ENCODE measurements around the gene PLEKHA4.

The PLEKHA4 gene

GRCh38 chr19:48879025-48879637 lies 10.7 kb upstream of the PLEKHA4 start:
- Histone ChIP-seq H3K79me1 (replicated peaks; ENCODE audit: low read length, poor library complexity, severe bottlenecking) (peaks cover 13% of the 10 kb centered on the region), H3K9ac (ENCODE audit: low read length) (no peak overlapping the region), H3K4me1 (ENCODE audit: control insufficient read depth, insufficient read depth, low read depth, low read length) (peaks cover 16% of the 10 kb centered on the region), H3K27ac (ENCODE audit: low read length, poor library complexity, severe bottlenecking) (no peak overlapping the region), H2AK5ac (ENCODE audit: low read length, severe bottlenecking) (no peak overlapping the region), H3K23ac (ENCODE audit: low read length in 2 of 2) (no peak overlapping the region), H3K9me3 (ENCODE audit: control insufficient read depth, low read length) (no peaks in the 10 kb centered on the region), H3K4ac (ENCODE audit: low read depth in 1 of 2, low read length in 2 of 2) (no peak overlapping the region), H4K91ac (ENCODE audit: low read length) (no peak overlapping the region), H3K18ac (ENCODE audit: low read depth in 1 of 2, low read length in 2 of 2) (no peak overlapping the region), H3K36me3 (ENCODE audit: control insufficient read depth in 1 of 2, insufficient read depth in 2 of 2, low read depth in 1 of 2, low read length in 2 of 2) (peaks cover 37 to 59% of the 10 kb centered on the region in 2 experiments), H3K4me2 (ENCODE audit: low read length, poor library complexity, severe bottlenecking) (no peak overlapping the region), H4K8ac (ENCODE audit: low read length) (no peak overlapping the region), H2BK12ac (ENCODE audit: low read length in 2 of 2) (no peak overlapping the region), H2AFZ (ENCODE audit: low read depth, low read length) (no peak overlapping the region), H3K4me3 (ENCODE audit: insufficient read depth in 1 of 2, low read depth in 1 of 2, low read length in 2 of 2) (no peak overlapping the region), H3K27me3 (ENCODE audit: control insufficient read depth in 1 of 2, insufficient read depth in 1 of 2, low read length in 2 of 2) (no peaks in the 10 kb centered on the region), H2BK15ac (ENCODE audit: low read depth, poor library complexity, severe bottlenecking) (no peak overlapping the region), H2BK120ac (ENCODE audit: low read depth, low read length) (no peak overlapping the region), H2BK5ac (ENCODE audit: low read depth, low read length, poor library complexity, severe bottlenecking) (no peak overlapping the region), H3K14ac (ENCODE audit: low read length in 2 of 2) (no peak overlapping the region)
- peak; percentile 56 for DNase-seq
- 98% methylated on average over 12 of the region's 13 CpGs for WGBS

GRCh38 chr19:48878196-48879024 lies 10.0 kb upstream of the PLEKHA4 start:
- H2BK120ac ChIP-seq (ENCODE audit: low read depth, low read length): no peak overlapping the region
- peak overlapping the region; percentile 14 for H3K9ac ChIP-seq (ENCODE audit: low read length)
- peaks cover 13% of the 10 kb centered on the region for H3K79me1 ChIP-seq (replicated peaks; ENCODE audit: low read length, poor library complexity, severe bottlenecking)
- no peak overlapping the region for H3K27ac ChIP-seq (ENCODE audit: low read length, poor library complexity, severe bottlenecking)
- peaks cover 23% of the 10 kb centered on the region for H3K4me1 ChIP-seq (ENCODE audit: control insufficient read depth, insufficient read depth, low read depth, low read length)
- no peak overlapping the region for H3K4ac ChIP-seq (ENCODE audit: low read depth in 1 of 2, low read length in 2 of 2)
- H3K14ac ChIP-seq (ENCODE audit: low read length in 2 of 2): no peak overlapping the region
- no peak overlapping the region for H2AFZ ChIP-seq (ENCODE audit: low read depth, low read length)
- no peak overlapping the region for H2AK5ac ChIP-seq (ENCODE audit: low read length, severe bottlenecking)
- no peaks in the 10 kb centered on the region for H3K9me3 ChIP-seq (ENCODE audit: control insufficient read depth, low read length)
- H2BK15ac ChIP-seq (ENCODE audit: low read depth, poor library complexity, severe bottlenecking): no peak overlapping the region
- H3K18ac ChIP-seq (ENCODE audit: low read depth in 1 of 2, low read length in 2 of 2): no peak overlapping the region
- H3K36me3 ChIP-seq (ENCODE audit: control insufficient read depth in 1 of 2, insufficient read depth in 2 of 2, low read depth in 1 of 2, low read length in 2 of 2): peaks cover 44 to 66% of the 10 kb centered on the region in 2 experiments
- WGBS: 82% methylated on average over 10 of the region's 11 CpGs
- peak; percentile 84 for DNase-seq
- H3K4me3 ChIP-seq (ENCODE audit: insufficient read depth in 1 of 2, low read depth in 1 of 2, low read length in 2 of 2): no peak overlapping the region
- no peak overlapping the region for H3K23ac ChIP-seq (ENCODE audit: low read length in 2 of 2)
- H2BK5ac ChIP-seq (ENCODE audit: low read depth, low read length, poor library complexity, severe bottlenecking): no peak overlapping the region
- no peak overlapping the region for H2BK12ac ChIP-seq (ENCODE audit: low read length in 2 of 2)
- no peak overlapping the region for H3K4me2 ChIP-seq (ENCODE audit: low read length, poor library complexity, severe bottlenecking)
- peak overlapping the region; percentile 41 for H4K8ac ChIP-seq (ENCODE audit: low read length)
- no peak overlapping the region for H4K91ac ChIP-seq (ENCODE audit: low read length)
- H3K27me3 ChIP-seq (ENCODE audit: control insufficient read depth in 1 of 2, insufficient read depth in 1 of 2, low read length in 2 of 2): no peaks in the 10 kb centered on the region

- no peak overlapping the region for H2BK120ac ChIP-seq (ENCODE audit: low read depth, low read length)
- no peak overlapping the region for H3K4ac ChIP-seq (ENCODE audit: low read depth in 1 of 2, low read length in 2 of 2)
- H3K4me1 ChIP-seq (ENCODE audit: control insufficient read depth, insufficient read depth, low read depth, low read length): peaks cover 26% of the 10 kb centered on the region
- no peaks in the 10 kb centered on the region for H3K27me3 ChIP-seq (ENCODE audit: control insufficient read depth in 1 of 2, insufficient read depth in 1 of 2, low read length in 2 of 2)
- no peak overlapping the region for H2BK12ac ChIP-seq (ENCODE audit: low read length in 2 of 2)
- H4K91ac ChIP-seq (ENCODE audit: low read length): no peak overlapping the region
- no peak overlapping the region for H2BK15ac ChIP-seq (ENCODE audit: low read depth, poor library complexity, severe bottlenecking)
- DNase-seq: peak; percentile 78
- no peak overlapping the region for H3K4me3 ChIP-seq (ENCODE audit: insufficient read depth in 1 of 2, low read depth in 1 of 2, low read length in 2 of 2)
- H2AK5ac ChIP-seq (ENCODE audit: low read length, severe bottlenecking): no peak overlapping the region
- peaks cover 13% of the 10 kb centered on the region for H3K79me1 ChIP-seq (replicated peaks; ENCODE audit: low read length, poor library complexity, severe bottlenecking)
- H3K18ac ChIP-seq (ENCODE audit: low read depth in 1 of 2, low read length in 2 of 2): no peak overlapping the region
- H4K8ac ChIP-seq (ENCODE audit: low read length): no peak overlapping the region
- no peak overlapping the region for H3K27ac ChIP-seq (ENCODE audit: low read length, poor library complexity, severe bottlenecking)
- H3K4me2 ChIP-seq (ENCODE audit: low read length, poor library complexity, severe bottlenecking): no peak overlapping the region
- no peaks in the 10 kb centered on the region for H3K9me3 ChIP-seq (ENCODE audit: control insufficient read depth, low read length)
- no peak overlapping the region for H2AFZ ChIP-seq (ENCODE audit: low read depth, low read length)
- H3K9ac ChIP-seq (ENCODE audit: low read length): peak overlapping the region; percentile 14
- H3K36me3 ChIP-seq (ENCODE audit: control insufficient read depth in 1 of 2, insufficient read depth in 2 of 2, low read depth in 1 of 2, low read length in 2 of 2): peaks cover 48 to 69% of the 10 kb centered on the region in 2 experiments
- no peak overlapping the region for H2BK5ac ChIP-seq (ENCODE audit: low read depth, low read length, poor library complexity, severe bottlenecking)
- no peak overlapping the region for H3K23ac ChIP-seq (ENCODE audit: low read length in 2 of 2)
- WGBS: 97% methylated on average over 6 of the region's 6 CpGs
- H3K14ac ChIP-seq (ENCODE audit: low read length in 2 of 2): no peak overlapping the region
These were observed 9.4 kb upstream of the PLEKHA4 start for GRCh38 chr19:48877855-48878195.

Measured in mesenchymal stem cell (in vitro differentiated cells and primary cell).